Activated naive CD4-positive, alpha-beta T cell treated with anti-CD3 and anti-CD28 coated beads for 36 hours (primary cell): ENCODE data around the gene ZNF772. TPM values are rescaled to one million over a fixed set of nuclear protein-coding genes. Genes with fewer than 3 reads are reported as not detected.

ENCODE experiments used
- CTCF ChIA-PET: fragments of 350-600 bp; sonication (Branson Sonifier 250); formaldehyde crosslinking; loops from one replicate; lab custom pipeline; 2021; ENCODE audit warnings: antibody characterized with exemption; lab: Charles Lee
- DNase-seq: peaks from one replicate; pipeline ENCODE4 v3.0.0-alpha.2; 2020
- H3K27ac Mint-ChIP-seq: one replicate; pipeline ENCODE4 v1.8.0; 2021; ENCODE audit warnings: mild to moderate bottlenecking, mixed read lengths
- H3K27me3 Mint-ChIP-seq: one replicate; pipeline ENCODE4 v1.8.0; 2021; ENCODE audit warnings: low read depth, mixed read lengths
- H3K36me3 Mint-ChIP-seq: one replicate; pipeline ENCODE4 v1.8.0; 2021; ENCODE audit warnings: low read depth, mixed read lengths
- H3K4me1 Mint-ChIP-seq: one replicate; pipeline ENCODE4 v1.8.0; 2021; ENCODE audit warnings: low read depth, mixed read lengths
- H3K4me3 Mint-ChIP-seq: one replicate; pipeline ENCODE4 v1.8.0; 2021; ENCODE audit warnings: mild to moderate bottlenecking, moderate library complexity, mixed read lengths
- H3K9me3 Mint-ChIP-seq: one replicate; pipeline ENCODE4 v1.8.0; 2021; ENCODE audit warnings: mixed read lengths
- intact Hi-C: fragments of 100-400 bp; cut with micrococcal nuclease; formaldehyde crosslinking; loops from one replicate; pipeline ENCODE4 v1.15.1; 2023
- total RNA-seq, 2 experiments: library from RNA; stranded (reverse); gene quantifications; one replicate each; pipeline ENCODE4 v1.2.3, GENCODE V29; 2021

ZNF772 gene
- total RNA-seq, 2 experiments from 2014 or later, result 6.0 to 8.3 TPM

DNA sequence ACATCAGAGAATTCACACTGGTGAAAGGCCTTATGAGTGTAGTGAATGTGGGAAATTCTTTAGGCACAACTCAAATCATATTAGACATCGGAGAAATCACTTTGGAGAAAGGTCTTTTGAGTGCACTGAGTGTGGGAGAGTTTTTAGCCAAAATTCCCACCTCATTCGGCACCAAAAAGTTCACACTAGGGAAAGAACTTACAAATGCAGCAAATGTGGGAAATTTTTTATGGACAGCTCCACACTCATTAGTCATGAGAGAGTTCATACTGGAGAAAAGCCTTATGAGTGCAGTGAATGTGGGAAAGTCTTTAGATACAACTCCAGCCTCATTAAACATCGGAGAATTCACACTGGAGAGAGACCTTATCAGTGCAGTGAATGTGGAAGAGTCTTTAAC lies 56.3 kb downstream of the ZNF772 start:
- Mint-ChIP-seq H3K27me3 (no peaks in the 10 kb centered on the region), H3K4me1 (no peaks in the 10 kb centered on the region), H3K9me3 (peaks cover 65% of the 10 kb centered on the region)

DNA sequence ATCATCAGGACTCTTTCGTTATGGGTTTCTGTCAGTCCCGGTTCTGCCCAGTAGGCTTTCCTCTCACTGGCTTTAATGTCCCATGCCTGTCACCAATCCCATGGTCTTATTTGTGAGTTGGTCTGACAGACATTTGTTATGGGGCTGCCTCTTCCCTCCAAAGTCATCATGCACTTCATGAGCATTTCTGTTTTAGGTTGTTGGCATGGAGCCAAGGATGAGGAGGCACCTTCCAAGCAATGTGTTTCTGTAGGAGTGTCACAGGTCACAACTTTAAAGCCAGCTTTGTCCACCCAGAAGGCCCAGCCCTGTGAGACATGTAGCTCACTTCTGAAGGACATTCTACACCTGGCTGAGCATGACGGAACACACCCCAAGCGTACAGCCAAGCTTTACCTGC lies 57.9 kb downstream of the ZNF772 start:
- peaks cover 69% of the 10 kb centered on the region for H3K9me3 Mint-ChIP-seq
- no peaks in the 10 kb centered on the region for H3K27me3 Mint-ChIP-seq
- peaks cover 79% of the 10 kb centered on the region for H3K36me3 Mint-ChIP-seq
- no peaks in the 10 kb centered on the region for H3K4me1 Mint-ChIP-seq
- H3K4me3 Mint-ChIP-seq, result no peak overlapping the region
- intact Hi-C loops, result no loop called here
- CTCF ChIA-PET, result interaction anchor here (1.1 kb wide), 1 partner anchor 12 kb away, joined by 3 read pairs; no protein-coding TSS in a partner anchor
- DNase-seq, result no peak
- no peak overlapping the region for H3K27ac Mint-ChIP-seq

More for the DNA sequence above, 56.3 kb downstream of the ZNF772 start:
- no peak overlapping the region for H3K27ac Mint-ChIP-seq
- H3K36me3 Mint-ChIP-seq, result peaks cover 66% of the 10 kb centered on the region
- no peak overlapping the region for H3K4me3 Mint-ChIP-seq
- CTCF ChIA-PET, result no interaction called here
- DNase-seq, result no peak
- intact Hi-C loops, result no loop called here

Other genes starting within 250 kb of the ZNF772 start
- gene AURKC, start 246.5 kb downstream of the ZNF772 start, total RNA-seq, result 1 to 10 TPM in 1 of 2 experiments, under 1 TPM in 1; 0.40 to 1.2 TPM
- 1 to 10 TPM; 6.0 to 6.5 TPM for gene ZNF805, start 236.9 kb downstream of the ZNF772 start, total RNA-seq
- 10 to 100 TPM; 61.4 to 63.3 TPM for gene ZNF460, start 197.1 kb downstream of the ZNF772 start, total RNA-seq
- 1 to 10 TPM; 3.2 to 3.5 TPM for gene ZNF543, start 157.1 kb downstream of the ZNF772 start, total RNA-seq
- gene ZNF304, start 126.3 kb downstream of the ZNF772 start, total RNA-seq, result 1 to 10 TPM; 3.3 to 3.6 TPM
- gene TRAPPC2B, start 114.0 kb downstream of the ZNF772 start, total RNA-seq, result 1 to 10 TPM; 3.1 to 3.4 TPM
- gene ZNF547, start 114.0 kb downstream of the ZNF772 start, total RNA-seq, result 1 to 10 TPM in 1 of 2 experiments, under 1 TPM in 1; 0.84 to 1.3 TPM
- 10 to 100 TPM; 11.9 to 13.3 TPM for gene ZNF548, start 87.7 kb downstream of the ZNF772 start, total RNA-seq
- gene ZNF17, start 66.4 kb downstream of the ZNF772 start, total RNA-seq, result 1 to 10 TPM; 4.6 to 6.3 TPM
- 1 to 10 TPM; 8.2 to 9.9 TPM for gene ZNF749, start 42.2 kb downstream of the ZNF772 start, total RNA-seq
- gene VN1R1, start 20.4 kb downstream of the ZNF772 start, total RNA-seq, result under 1 TPM; 0.15 to 0.19 TPM
- gene ZNF419, start 10.2 kb upstream of the ZNF772 start, total RNA-seq, result 1 to 10 TPM; 5.3 to 5.9 TPM
- gene ZNF773, start 22.4 kb upstream of the ZNF772 start, total RNA-seq, result 1 to 10 TPM; 4.2 to 5.0 TPM
- gene ZNF549, start 49.8 kb upstream of the ZNF772 start, total RNA-seq, result 1 to 10 TPM; 1.8 TPM
- gene ZNF550, start 82.3 kb upstream of the ZNF772 start, total RNA-seq, result 1 to 10 TPM; 6.6 to 9.3 TPM
- 1 to 10 TPM; 1.5 to 2.0 TPM for gene ZNF416, start 101.3 kb upstream of the ZNF772 start, total RNA-seq
- 1 to 10 TPM; 3.3 to 3.6 TPM for gene ZIK1, start 106.6 kb upstream of the ZNF772 start, total RNA-seq
- 1 to 10 TPM; 4.0 to 4.4 TPM for gene ZNF530, start 122.3 kb upstream of the ZNF772 start, total RNA-seq
- 1 to 10 TPM; 6.9 to 7.0 TPM for gene ZNF134, start 136.7 kb upstream of the ZNF772 start, total RNA-seq
- 1 to 10 TPM; 5.2 to 5.7 TPM for gene ZNF211, start 155.6 kb upstream of the ZNF772 start, total RNA-seq
- not detected for gene ZSCAN4, start 191.4 kb upstream of the ZNF772 start, total RNA-seq
- 1 to 10 TPM; 4.7 to 6.0 TPM for gene ZNF551, start 204.4 kb upstream of the ZNF772 start, total RNA-seq
- under 1 TPM; 0.64 to 0.69 TPM for gene ZNF154, start 231.6 kb upstream of the ZNF772 start, total RNA-seq